Hepatocyte (in vitro differentiated cells): ENCODE measurements around the gene OPA3.

Source experiments
- CTCF ChIP-seq: fragments of 200-600 bp; sonication (generic); IDR thresholded peaks from 2 replicates; pipeline ENCODE4 v1.5.1; 2016; ENCODE audit warnings: antibody characterized with exemption, mild to moderate bottlenecking; ENCODE audit not compliant: poor library complexity
- EZH2 ChIP-seq: fragments of 200-600 bp; sonication (generic); IDR thresholded peaks from 2 replicates; pipeline ENCODE4 v1.6.1; 2016; ENCODE audit warnings: antibody characterized with exemption, mild to moderate bottlenecking, borderline replicate concordance
- EZH2phosphoT487 ChIP-seq: fragments of 200-600 bp; sonication (generic); IDR thresholded peaks from one replicate; pipeline ENCODE4 v1.6.1; 2018; ENCODE audit warnings: antibody characterized with exemption, mild to moderate bottlenecking, low read depth, moderate library complexity; ENCODE audit not compliant: unreplicated experiment, severe bottlenecking

- TF ChIP-seq CTCF = no peak
- no peak for TF ChIP-seq EZH2
- no peak for TF ChIP-seq EZH2phosphoT487
Measured at GRCh38 chr19:45577111-45577905, 7.3 kb downstream of the OPA3 start.
